ENCODE measurements around the gene ACP7. TPM values are rescaled to one million over a fixed set of nuclear protein-coding genes. Genes with fewer than 3 reads are reported as not detected.

Gene ACP7, protein sequence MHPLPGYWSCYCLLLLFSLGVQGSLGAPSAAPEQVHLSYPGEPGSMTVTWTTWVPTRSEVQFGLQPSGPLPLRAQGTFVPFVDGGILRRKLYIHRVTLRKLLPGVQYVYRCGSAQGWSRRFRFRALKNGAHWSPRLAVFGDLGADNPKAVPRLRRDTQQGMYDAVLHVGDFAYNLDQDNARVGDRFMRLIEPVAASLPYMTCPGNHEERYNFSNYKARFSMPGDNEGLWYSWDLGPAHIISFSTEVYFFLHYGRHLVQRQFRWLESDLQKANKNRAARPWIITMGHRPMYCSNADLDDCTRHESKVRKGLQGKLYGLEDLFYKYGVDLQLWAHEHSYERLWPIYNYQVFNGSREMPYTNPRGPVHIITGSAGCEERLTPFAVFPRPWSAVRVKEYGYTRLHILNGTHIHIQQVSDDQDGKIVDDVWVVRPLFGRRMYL
- not detected for polyA plus RNA-seq (2013)

DNA sequence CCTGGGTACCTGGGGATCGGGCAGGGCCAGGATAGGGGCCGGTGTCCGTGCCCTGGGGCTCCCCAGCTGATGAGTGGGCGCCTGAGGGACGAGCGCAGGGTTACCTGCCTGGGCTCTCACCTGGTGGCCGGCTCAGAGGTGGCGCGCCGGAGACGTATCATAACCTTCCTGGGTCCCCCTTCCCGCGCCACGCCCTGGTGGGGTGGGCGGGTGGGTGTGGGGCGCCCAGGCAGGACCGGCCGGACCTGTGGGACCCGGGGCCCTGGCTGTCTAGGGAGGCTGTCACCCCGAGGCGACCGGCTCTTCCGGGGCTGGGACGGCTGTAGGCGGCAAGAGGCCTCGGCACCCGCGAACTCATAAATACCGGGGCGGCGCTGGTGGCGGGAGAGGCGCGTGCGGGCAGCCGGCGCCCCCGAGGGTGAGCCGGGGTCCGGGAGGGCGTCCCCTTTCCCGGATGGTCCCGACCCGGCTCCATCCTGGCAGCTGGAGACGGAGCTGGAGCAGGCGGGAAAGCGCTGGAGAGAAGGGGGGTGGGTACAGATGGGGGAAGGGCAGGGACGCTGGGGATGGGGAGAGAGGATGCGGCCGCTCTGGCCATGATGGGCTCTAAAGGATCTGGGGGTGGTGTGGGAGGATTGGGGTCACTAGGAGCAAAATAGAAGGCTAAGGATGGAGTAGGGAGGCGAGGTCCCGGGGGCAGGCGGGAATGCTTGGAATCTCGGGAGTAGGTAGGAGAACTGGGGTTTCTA, at the start of gene ACP7:
Gene ACP7 (plus strand): TSS at position 386 of the 749 bp plus-strand sequence. CDS start 902 bp downstream, outside the sequence.
- POLR2A ChIA-PET = no interaction called here
- Histone ChIP-seq H3K27me3 (replicated peaks in 2 of 5; ENCODE audit: control insufficient read depth in 4 of 5, insufficient read depth in 5 of 5, low read length in 4 of 5) (peaks cover 0 to 52% (median 22%) of the 10 kb centered on the region in 5 experiments), H3K36me3 (ENCODE audit: control insufficient read depth in 4 of 4, insufficient read depth in 4 of 4, low read length in 3 of 4) (no peaks in the 10 kb centered on the region), H3K9me3 (ENCODE audit: control extremely low read depth in 1 of 5, control insufficient read depth in 4 of 5, insufficient read depth in 2 of 5, low read depth in 1 of 5, low read length in 4 of 5) (no peaks in the 10 kb centered on the region), H3K4me3 (ENCODE audit: control insufficient read depth in 1 of 7, extremely low read depth in 1 of 7, insufficient read depth in 4 of 7, low read depth in 2 of 7, low read length in 6 of 7) (peak within 1 kb of the TSS in 2 of 7 experiments; percentile 7 to 8), H3K27ac (ENCODE audit: insufficient read depth in 1 of 2, low read depth in 1 of 2, low read length in 2 of 2, poor library complexity in 1 of 2, severe bottlenecking in 2 of 2) (no peak within 1 kb of the TSS), H3K4me1 (ENCODE audit: control extremely low read depth in 1 of 4, control insufficient read depth in 4 of 4, insufficient read depth in 4 of 4, low read length in 3 of 4) (peaks cover 8 to 23% (median 17%) of the 10 kb centered on the region in 4 experiments)
- CTCF ChIA-PET = interaction anchor here (0.6 to 2.3 kb wide), 3 partner anchors 8 to 33 kb away, joined by 3 to 9 read pairs (median 3); no protein-coding TSS in a partner anchor
- WGBS (ENCODE audit: insufficient coverage) = 9% methylated on average over 39 of the region's 54 CpGs
- DNase-seq = no peak

GRCh38 chr19:39036581-39036980, 47.6 kb upstream of the ACP7 start:
- ChIA-PET CTCF (interaction anchor here (0.6 to 1.6 kb wide), 2 partner anchors 9 to 64 kb away, joined by 3 to 5 read pairs; no protein-coding TSS in a partner anchor), POLR2A (no interaction called here)
- peaks cover 0 to 10% (median 5%) of the 10 kb centered on the region in 4 experiments for H3K4me1 ChIP-seq (ENCODE audit: control extremely low read depth in 1 of 4, control insufficient read depth in 4 of 4, insufficient read depth in 4 of 4, low read length in 3 of 4)
- no peak for DNase-seq
- peaks cover 0 to 2% (median 0%) of the 10 kb centered on the region in 5 experiments for H3K9me3 ChIP-seq (ENCODE audit: control extremely low read depth in 1 of 5, control insufficient read depth in 4 of 5, insufficient read depth in 2 of 5, low read depth in 1 of 5, low read length in 4 of 5)
- H3K4me3 ChIP-seq (ENCODE audit: control insufficient read depth in 1 of 7, extremely low read depth in 1 of 7, insufficient read depth in 4 of 7, low read depth in 2 of 7, low read length in 6 of 7) = no peak overlapping the region
- peaks cover 0 to 15% (median 4%) of the 10 kb centered on the region in 5 experiments for H3K27me3 ChIP-seq (replicated peaks in 2 of 5; ENCODE audit: control insufficient read depth in 4 of 5, insufficient read depth in 5 of 5, low read length in 4 of 5)
- H3K27ac ChIP-seq (ENCODE audit: insufficient read depth in 1 of 2, low read depth in 1 of 2, low read length in 2 of 2, poor library complexity in 1 of 2, severe bottlenecking in 2 of 2) = no peak overlapping the region
- no peaks in the 10 kb centered on the region for H3K36me3 ChIP-seq (ENCODE audit: control insufficient read depth in 4 of 4, insufficient read depth in 4 of 4, low read length in 3 of 4)

DNA sequence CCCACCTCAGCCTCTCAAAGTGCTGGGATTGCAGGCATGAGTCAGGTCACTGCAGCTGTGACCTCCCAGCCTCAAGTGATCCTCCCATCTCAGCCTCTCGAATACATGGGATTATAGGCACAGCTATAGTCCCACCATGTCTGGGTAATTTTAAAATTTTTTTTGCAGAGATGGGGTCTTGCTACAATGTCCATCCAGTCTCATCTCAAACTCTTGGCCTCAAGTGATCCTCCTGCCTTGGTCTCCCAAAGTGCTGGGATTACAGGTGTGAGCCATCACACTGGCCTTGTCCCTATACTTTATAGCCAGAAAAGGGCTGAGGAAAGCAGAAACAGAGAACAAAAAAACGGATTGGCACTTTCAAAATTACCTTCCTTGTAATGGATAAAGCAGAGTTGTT, 47.0 kb upstream of the ACP7 start:
- no peaks in the 10 kb centered on the region for H3K36me3 ChIP-seq (ENCODE audit: control insufficient read depth in 4 of 4, insufficient read depth in 4 of 4, low read length in 3 of 4)
- no peak for DNase-seq
- peaks cover 0 to 9% (median 4%) of the 10 kb centered on the region in 5 experiments for H3K27me3 ChIP-seq (replicated peaks in 2 of 5; ENCODE audit: control insufficient read depth in 4 of 5, insufficient read depth in 5 of 5, low read length in 4 of 5)
- 100% methylated on average over 1 of the region's 2 CpGs for WGBS (ENCODE audit: insufficient coverage)
- H3K9me3 ChIP-seq (ENCODE audit: control extremely low read depth in 1 of 5, control insufficient read depth in 4 of 5, insufficient read depth in 2 of 5, low read depth in 1 of 5, low read length in 4 of 5) = peaks cover 0 to 2% (median 0%) of the 10 kb centered on the region in 5 experiments
- no peak overlapping the region for H3K4me3 ChIP-seq (ENCODE audit: control insufficient read depth in 1 of 7, extremely low read depth in 1 of 7, insufficient read depth in 4 of 7, low read depth in 2 of 7, low read length in 6 of 7)
- H3K4me1 ChIP-seq (ENCODE audit: control extremely low read depth in 1 of 4, control insufficient read depth in 4 of 4, insufficient read depth in 4 of 4, low read length in 3 of 4) = peaks cover 0 to 4% (median 0%) of the 10 kb centered on the region in 4 experiments
- ChIA-PET POLR2A (no interaction called here), CTCF (interaction anchor here (0.6 to 1.6 kb wide), 3 partner anchors 9 to 77 kb away, joined by 3 to 5 read pairs (median 4); no protein-coding TSS in a partner anchor)
- no peak overlapping the region for H3K27ac ChIP-seq (ENCODE audit: insufficient read depth in 1 of 2, low read depth in 1 of 2, low read length in 2 of 2, poor library complexity in 1 of 2, severe bottlenecking in 2 of 2)

GRCh38 chr19:39038098-39038497, 46.1 kb upstream of the ACP7 start:
- POLR2A ChIA-PET = no interaction called here

GRCh38 chr19:39045506-39045905, 38.7 kb upstream of the ACP7 start:
- CTCF ChIA-PET = interaction anchor here (0.7 to 0.9 kb wide), 2 partner anchors 8 to 15 kb away, joined by 3 to 5 read pairs; no protein-coding TSS in a partner anchor
- POLR2A ChIA-PET = no interaction called here
- Histone ChIP-seq H3K9me3 (ENCODE audit: control extremely low read depth in 1 of 5, control insufficient read depth in 4 of 5, insufficient read depth in 2 of 5, low read depth in 1 of 5, low read length in 4 of 5) (peaks cover 0 to 10% (median 2%) of the 10 kb centered on the region in 5 experiments), H3K4me1 (ENCODE audit: control extremely low read depth in 1 of 4, control insufficient read depth in 4 of 4, insufficient read depth in 4 of 4, low read length in 3 of 4) (no peaks in the 10 kb centered on the region), H3K36me3 (ENCODE audit: control insufficient read depth in 4 of 4, insufficient read depth in 4 of 4, low read length in 3 of 4) (no peaks in the 10 kb centered on the region), H3K27ac (ENCODE audit: insufficient read depth in 1 of 2, low read depth in 1 of 2, low read length in 2 of 2, poor library complexity in 1 of 2, severe bottlenecking in 2 of 2) (no peak overlapping the region), H3K4me3 (ENCODE audit: control insufficient read depth in 1 of 7, extremely low read depth in 1 of 7, insufficient read depth in 4 of 7, low read depth in 2 of 7, low read length in 6 of 7) (no peak overlapping the region), H3K27me3 (replicated peaks in 2 of 5; ENCODE audit: control insufficient read depth in 4 of 5, insufficient read depth in 5 of 5, low read length in 4 of 5) (peaks cover 0 to 4% (median 0%) of the 10 kb centered on the region in 5 experiments)
- no peak for DNase-seq
- WGBS (ENCODE audit: insufficient coverage) = 89% methylated on average over 3 of the region's 6 CpGs

More at GRCh38 chr19:39038098-39038497, 46.1 kb upstream of the ACP7 start:
- Histone ChIP-seq H3K4me1 (ENCODE audit: control extremely low read depth in 1 of 4, control insufficient read depth in 4 of 4, insufficient read depth in 4 of 4, low read length in 3 of 4) (no peaks in the 10 kb centered on the region), H3K36me3 (ENCODE audit: control insufficient read depth in 4 of 4, insufficient read depth in 4 of 4, low read length in 3 of 4) (no peaks in the 10 kb centered on the region), H3K9me3 (ENCODE audit: control extremely low read depth in 1 of 5, control insufficient read depth in 4 of 5, insufficient read depth in 2 of 5, low read depth in 1 of 5, low read length in 4 of 5) (peaks cover 0 to 2% (median 0%) of the 10 kb centered on the region in 5 experiments), H3K27ac (ENCODE audit: insufficient read depth in 1 of 2, low read depth in 1 of 2, low read length in 2 of 2, poor library complexity in 1 of 2, severe bottlenecking in 2 of 2) (no peak overlapping the region), H3K4me3 (ENCODE audit: control insufficient read depth in 1 of 7, extremely low read depth in 1 of 7, insufficient read depth in 4 of 7, low read depth in 2 of 7, low read length in 6 of 7) (no peak overlapping the region), H3K27me3 (replicated peaks in 2 of 5; ENCODE audit: control insufficient read depth in 4 of 5, insufficient read depth in 5 of 5, low read length in 4 of 5) (peaks cover 0 to 4% (median 0%) of the 10 kb centered on the region in 5 experiments)
- CTCF ChIA-PET = interaction anchor here (1.6 kb wide), 2 partner anchors 8 to 78 kb away, joined by 4 to 5 read pairs; no protein-coding TSS in a partner anchor
- WGBS (ENCODE audit: insufficient coverage) = 13% methylated on average over 3 of the region's 9 CpGs
- DNase-seq = peak in 2 of 3 donors; percentile 49 to 58

GRCh38 chr19:39046037-39046821, 37.9 kb upstream of the ACP7 start:
- H3K36me3 ChIP-seq (ENCODE audit: control insufficient read depth in 4 of 4, insufficient read depth in 4 of 4, low read length in 3 of 4) = no peaks in the 10 kb centered on the region
- DNase-seq = peak in 2 of 3 donors; percentile 41 to 53
- no peak overlapping the region for H3K27ac ChIP-seq (ENCODE audit: insufficient read depth in 1 of 2, low read depth in 1 of 2, low read length in 2 of 2, poor library complexity in 1 of 2, severe bottlenecking in 2 of 2)
- WGBS (ENCODE audit: insufficient coverage) = 96% methylated on average over 5 of the region's 7 CpGs
- ChIA-PET POLR2A (no interaction called here), CTCF (interaction anchor here (0.7 to 0.9 kb wide), 2 partner anchors 9 to 15 kb away, joined by 3 to 5 read pairs; no protein-coding TSS in a partner anchor)
- no peaks in the 10 kb centered on the region for H3K4me1 ChIP-seq (ENCODE audit: control extremely low read depth in 1 of 4, control insufficient read depth in 4 of 4, insufficient read depth in 4 of 4, low read length in 3 of 4)
- peaks cover 0 to 8% (median 0%) of the 10 kb centered on the region in 5 experiments for H3K9me3 ChIP-seq (ENCODE audit: control extremely low read depth in 1 of 5, control insufficient read depth in 4 of 5, insufficient read depth in 2 of 5, low read depth in 1 of 5, low read length in 4 of 5)
- peaks cover 0 to 4% (median 0%) of the 10 kb centered on the region in 5 experiments for H3K27me3 ChIP-seq (replicated peaks in 2 of 5; ENCODE audit: control insufficient read depth in 4 of 5, insufficient read depth in 5 of 5, low read length in 4 of 5)
- H3K4me3 ChIP-seq (ENCODE audit: control insufficient read depth in 1 of 7, extremely low read depth in 1 of 7, insufficient read depth in 4 of 7, low read depth in 2 of 7, low read length in 6 of 7) = no peak overlapping the region

Measured in common myeloid progenitor, CD34-positive (primary cell).